ENCODE measurements around the gene MEOX1.
"Not testable (repeated sequence)": the region's sequence is repeated elsewhere in the genome, so short reads cannot be mapped to it uniquely, and the experiment has no call there.

MEOX1 gene

DNA sequence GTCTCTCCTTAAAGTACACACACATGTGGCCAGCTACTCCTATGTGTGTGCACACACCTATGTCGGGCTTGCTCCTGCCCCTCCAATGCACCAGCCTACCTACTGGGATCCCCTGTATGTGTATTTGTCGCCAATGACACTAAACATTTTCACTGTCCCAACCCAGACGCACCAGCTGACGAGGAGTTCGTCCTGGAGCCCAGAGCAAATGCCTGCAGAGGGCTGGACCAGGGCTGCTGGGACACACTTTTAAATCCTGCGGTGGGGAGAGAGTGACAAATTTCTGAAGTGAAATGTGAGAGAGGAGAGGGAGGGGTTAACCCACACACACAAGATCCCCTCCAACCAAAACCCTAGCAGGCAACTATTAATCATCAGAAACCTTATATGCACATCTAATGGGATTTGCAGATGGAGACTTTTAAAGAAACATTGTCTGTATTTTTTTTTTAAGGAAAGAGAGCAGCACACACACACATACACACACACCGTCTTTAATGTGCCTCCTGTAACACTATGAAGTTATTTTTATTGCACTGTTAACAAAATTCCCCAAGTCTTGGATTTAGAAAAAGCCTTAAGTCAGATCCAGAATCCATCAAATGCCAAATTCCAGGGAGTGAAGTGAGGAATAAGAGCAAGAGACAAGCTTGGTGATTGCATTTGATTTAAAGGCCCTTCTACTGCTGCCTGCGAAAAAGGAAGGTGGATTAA, at the start of gene MEOX1:
TSS of gene MEOX1 (minus strand) at position 224 of the 714 bp plus-strand sequence. CDS start 388 bp downstream, outside the sequence.
- no peak for DNase-seq

DNA sequence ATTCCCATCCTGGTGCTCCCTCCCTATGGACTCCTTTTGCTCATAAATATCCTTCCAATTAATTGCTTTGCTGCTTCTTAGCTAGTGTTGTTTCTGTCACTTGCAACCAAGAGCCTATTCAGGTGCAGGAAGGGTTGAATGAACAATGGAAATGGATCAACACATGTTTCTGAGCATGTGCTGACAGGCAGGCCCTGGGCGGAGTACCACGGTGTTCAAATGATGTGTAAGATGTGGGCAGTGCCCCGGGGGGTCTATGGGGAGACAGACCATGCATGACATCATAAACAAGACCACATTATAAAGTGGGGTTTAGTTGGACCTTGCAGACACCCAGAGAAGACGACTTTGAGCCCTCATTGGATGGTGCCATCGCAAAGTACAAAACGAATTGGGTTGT, 48.4 kb upstream of the MEOX1 start:
- DNase-seq, result no peak

DNA sequence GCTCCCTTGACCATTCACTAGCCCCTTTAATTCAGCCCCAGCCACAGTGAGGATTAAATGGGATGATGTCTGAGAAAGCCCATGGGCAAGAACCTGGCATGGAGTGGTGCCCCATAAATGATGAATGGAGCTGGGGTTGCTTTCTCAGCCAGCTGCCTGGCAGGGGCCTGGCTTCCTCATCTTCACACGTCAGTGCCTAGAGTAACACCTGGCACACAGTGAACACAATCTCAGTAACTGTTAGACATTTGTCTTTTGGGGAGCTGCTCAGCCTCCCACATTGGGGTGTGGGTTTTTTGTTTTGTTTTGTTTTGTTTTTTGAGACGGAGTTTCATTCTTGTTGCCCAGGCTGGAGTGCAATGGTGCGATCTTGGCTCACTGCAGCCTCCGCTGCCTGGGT, 47.5 kb upstream of the MEOX1 start:
- no peak for DNase-seq

DNA sequence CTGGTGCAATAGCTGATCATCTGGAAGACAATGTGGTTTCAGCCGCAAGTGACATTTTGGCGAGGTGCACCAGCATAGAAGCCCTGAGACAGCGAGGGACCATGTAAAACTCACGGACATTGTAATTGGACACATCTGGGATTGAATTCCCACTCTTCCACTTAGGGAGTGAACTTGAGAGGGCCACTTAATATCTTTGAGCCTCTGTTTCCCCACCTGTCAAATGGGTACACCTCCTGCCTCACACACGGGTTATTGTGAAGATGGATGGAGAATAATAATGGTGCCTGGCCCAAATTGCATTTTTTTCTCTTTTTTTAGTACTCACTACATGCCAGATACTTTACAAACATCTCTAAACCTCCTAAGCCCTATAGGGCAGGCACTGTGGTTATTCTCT, 45.5 kb upstream of the MEOX1 start:
- DNase-seq, result no peak

DNA sequence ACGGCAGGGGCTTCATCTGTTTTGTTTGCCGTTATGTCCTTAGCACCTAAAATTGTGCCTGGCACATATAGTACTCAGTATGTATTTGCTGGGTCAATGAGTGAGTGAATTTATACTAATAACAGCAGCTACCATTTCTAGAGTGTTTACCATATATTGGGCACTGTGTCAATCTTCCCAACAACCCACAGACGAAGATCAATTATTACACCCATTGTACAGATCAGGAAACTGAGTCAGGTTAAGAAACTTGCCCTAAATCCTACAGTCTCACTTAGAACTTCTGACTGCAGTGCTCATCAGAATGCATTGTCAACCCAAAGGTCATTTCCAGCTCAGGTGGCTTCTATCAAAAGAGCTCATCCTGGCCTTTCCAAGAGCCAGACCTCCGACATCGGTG, 44.5 kb upstream of the MEOX1 start:
- no peak for DNase-seq

DNA sequence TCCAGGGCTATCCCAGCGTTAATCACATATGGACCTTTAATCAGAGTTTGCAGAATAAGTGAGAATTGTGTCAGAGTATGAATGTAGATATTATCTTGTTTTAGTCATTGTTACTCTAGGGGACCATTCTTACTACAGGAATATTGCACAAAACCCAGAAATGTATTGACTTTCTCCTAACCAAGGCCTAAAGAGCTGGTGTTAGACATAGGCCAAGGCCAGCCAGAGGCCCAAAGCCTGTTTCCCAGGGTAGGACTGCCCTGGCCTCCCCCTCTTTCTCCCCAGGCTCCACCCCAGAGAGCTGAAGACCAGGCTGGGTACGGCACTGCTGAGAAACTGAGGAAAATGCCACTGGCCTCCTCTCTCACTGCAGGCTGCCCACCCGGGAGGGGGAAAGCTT, 41.9 kb upstream of the MEOX1 start:
- DNase-seq, result no peak

DNA sequence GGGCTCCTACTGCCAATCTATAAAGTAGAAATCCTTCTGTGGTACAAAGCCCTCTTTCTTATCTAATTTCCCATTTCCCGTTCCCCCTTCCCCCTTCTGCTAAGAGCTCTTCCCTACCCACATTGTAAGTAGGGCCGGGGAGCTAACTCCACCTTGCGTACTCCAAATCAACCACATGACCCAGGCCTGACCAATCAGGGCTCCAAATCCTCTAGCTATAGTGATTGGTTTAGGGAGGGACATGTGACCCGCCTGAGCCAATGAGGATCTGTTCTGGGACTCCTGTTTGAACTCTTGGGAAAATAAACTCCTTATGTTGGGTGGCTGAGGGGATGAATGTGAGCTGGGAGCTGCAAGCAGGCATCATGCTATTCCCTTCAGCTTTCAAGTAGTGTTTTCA, 40.9 kb upstream of the MEOX1 start:
- DNase-seq, result peak; percentile 25 to 38

DNA sequence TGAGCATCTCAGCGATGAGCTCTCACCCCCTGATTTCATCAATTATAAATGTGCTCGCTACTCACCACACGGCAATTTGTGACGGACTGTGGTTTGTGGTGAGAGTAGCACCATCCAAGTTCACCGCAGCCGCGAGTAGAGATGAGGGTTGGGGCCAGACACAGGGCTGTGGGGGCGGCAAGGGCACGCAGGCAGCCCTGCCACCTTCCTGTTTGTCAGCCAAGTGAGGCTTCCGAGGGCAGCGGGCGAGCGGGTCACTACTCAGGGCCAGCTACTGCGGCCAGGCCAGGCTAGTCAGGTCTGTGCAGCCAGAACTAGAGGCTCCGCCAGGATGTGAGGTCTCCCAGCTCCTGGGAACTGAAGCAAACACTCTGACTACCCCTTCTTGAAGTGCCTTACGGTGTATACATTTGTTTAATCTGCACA, 39.6 kb upstream of the MEOX1 start:
- no peak for DNase-seq

DNA sequence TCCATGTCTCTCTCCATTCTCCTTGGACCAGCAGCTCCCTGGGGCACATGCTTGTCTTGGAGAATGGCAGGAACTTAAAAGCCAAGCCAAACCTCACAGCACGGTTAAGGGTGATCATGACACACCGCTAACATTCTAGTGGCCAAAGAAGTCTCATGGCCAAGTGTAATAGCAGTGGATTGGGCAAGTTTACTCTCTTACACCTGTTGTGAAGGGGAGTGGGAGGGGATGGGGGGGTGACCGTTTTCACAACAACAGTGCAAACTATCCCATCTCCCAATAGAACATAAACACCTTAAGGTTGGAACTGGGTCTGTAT, 37.7 kb upstream of the MEOX1 start:
- DNase-seq, result no peak

DNA sequence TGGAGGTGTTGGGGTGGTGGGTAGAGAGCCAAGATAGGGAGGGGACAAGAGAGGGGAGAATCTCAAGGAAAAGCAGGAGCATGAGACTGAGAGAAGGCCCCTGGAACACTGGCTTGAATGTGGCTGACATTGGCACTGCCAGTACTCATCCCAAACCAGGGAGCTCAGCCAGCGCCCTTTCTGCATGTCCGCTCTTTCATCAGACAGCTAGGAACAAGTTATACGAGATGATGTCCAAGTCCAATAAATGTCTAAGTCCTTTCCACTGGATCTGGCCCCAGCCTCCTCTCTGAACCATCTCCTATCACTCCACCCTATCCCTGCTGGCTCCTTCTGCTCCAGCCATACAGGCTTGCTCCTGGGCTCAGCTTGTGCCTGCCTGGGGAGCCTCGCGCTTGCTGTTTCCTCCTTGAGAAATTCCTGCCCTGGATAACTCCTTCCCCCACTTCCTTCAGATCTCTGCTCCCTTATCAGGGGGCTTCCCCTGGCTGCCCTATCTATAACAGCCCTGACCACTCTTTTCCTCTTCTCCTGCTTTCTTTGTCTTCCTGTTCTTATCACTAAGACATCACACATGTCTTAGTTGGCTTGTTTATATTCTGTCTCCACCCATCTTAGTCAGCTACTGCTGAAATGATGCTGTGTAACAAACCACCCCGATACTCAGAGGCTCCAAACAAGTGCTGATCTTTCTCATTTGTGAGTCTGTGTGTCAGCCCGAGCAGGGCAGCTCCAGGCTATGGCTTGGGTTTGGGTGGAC, 37.1 kb upstream of the MEOX1 start:
- no peak for DNase-seq

DNA sequence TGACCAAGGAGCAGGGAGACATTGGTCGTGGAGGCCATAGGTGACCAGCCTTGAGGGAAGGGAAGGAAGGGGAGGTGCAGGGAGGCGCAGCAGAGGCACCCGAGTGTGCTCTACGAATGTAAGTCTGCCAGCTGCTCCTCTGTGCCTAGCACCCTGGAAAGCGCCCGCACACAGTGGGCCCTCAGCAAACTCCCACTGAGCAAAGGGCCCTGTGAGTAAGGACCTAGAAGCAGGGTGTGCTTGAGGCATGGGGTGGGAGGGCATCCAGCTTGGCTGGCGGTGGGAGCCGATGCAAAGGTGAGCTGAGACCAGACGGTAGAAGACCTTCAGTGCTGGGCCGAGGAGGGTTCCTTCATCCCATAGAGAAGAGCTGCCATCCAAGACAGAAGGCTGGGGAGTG, 36.2 kb upstream of the MEOX1 start:
- DNase-seq, result no peak

DNA sequence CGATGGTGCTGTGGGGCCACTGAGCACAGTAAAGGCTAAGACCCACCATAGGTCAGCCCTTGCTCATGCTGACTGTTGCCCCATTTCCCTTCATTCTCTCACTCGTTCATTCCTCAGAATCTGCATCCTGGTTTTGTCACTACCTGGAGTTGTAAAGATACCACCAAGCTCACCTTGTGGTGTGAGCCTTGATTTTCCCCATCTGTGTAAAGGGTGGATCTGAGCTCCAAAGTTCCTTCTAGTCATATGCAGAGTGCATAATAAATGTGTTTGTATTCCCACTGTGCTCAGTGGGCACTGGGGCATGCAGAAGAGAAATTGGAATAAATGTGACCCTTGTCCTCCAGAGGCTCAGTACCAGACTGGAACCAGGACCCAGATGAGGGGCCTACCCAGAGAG, 35.2 kb upstream of the MEOX1 start:
- no peak for DNase-seq

DNA sequence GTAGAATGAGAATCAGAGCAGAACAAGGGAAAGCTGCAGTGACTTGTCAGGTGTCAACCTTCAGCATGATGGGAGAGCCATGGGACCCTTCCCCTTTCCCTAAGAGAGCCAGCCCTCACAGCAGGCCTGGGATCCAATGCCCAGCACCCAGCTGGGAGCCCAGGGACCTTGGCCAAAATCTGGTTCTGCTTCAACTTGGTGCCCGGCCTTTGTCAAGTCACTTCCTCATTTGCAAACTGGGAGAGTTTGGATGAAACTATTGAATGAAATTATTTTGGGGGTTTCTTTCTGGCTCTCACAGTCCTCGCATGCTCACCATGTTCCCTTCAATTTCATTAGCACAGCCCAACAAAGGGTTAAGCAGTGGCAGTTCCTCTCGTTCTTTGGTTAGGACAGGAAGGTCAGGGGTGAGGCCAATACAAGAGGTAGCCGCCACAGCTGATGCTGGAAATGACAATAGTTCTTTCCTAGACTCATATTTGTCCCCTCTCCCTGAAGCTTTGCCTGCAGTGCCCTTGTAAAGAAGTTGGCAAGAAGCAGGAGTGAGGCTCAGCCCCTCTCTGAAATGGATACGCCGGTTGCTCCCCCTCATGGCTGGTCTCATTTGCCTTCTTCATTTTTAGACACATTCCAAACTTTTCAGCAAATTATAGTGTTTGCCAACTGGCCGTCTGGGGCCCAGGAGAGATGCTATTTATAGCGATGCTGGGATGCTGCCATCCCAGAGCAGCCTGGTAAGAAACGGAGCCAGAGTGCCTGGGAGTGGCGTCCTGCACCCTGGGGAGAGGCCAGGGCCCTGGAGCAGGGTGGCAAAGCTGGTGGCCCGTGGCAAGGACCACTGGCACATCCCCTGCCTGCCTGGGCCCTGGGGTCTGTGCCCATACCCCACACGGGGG, 34.5 kb upstream of the MEOX1 start:
- no peak for DNase-seq

DNA sequence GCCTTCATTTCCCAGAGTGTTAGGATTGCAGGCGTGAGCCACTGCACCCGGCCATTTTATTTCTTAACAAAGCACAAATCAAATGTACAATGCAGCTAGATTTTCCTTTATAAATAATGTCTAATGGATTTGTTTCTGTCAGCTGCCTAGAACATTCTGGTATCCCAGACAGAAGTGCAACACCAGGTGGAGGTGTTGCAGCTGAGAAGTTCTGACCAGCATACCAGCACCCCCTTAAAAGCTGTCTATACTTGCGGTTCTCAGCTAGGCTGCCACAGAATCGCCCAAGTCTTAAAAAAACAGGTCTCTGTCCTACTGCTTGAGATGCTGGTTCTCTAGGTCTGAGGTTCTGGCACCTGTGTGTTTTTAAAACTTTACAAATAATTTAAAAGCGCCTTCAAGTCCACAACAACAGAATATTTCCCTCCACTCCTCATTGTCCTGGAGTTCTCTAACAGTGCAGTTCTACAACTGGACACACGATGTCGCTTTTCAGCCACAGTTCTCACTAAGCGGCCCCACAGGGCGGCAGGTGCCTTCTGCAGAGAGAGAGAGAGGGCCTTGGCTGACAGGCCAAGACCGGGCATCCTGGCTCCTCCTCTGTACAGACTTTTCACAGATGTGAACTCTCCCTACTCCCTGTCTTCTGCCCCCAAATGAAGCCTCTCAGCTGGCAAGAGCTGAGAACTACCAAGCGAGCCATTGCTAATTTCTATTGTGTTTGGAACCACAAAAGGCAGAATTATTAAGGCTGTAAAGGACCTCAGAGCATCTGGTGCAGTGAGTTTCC, 32.6 kb upstream of the MEOX1 start:
- peak; percentile 71 to 92 for DNase-seq

DNA sequence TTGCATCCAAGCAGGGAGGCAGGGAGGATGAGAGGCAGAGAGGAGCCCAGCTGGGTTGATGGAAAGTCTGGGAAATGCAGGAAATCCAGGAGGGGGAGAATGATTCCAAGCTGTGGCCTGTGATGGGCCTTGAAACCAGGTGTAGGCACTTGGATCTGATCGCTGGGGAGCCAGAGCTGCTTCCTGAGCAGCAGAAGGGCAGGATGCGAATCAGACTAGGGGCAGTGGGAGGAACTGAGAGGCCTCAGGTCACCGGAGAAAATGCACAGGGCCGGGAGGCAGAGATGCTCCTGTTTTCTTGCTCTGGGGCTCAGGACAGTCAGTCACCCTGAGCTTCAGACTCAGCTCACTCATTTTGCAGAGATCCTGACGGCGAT, 29.6 kb upstream of the MEOX1 start:
- no peak for DNase-seq

DNA sequence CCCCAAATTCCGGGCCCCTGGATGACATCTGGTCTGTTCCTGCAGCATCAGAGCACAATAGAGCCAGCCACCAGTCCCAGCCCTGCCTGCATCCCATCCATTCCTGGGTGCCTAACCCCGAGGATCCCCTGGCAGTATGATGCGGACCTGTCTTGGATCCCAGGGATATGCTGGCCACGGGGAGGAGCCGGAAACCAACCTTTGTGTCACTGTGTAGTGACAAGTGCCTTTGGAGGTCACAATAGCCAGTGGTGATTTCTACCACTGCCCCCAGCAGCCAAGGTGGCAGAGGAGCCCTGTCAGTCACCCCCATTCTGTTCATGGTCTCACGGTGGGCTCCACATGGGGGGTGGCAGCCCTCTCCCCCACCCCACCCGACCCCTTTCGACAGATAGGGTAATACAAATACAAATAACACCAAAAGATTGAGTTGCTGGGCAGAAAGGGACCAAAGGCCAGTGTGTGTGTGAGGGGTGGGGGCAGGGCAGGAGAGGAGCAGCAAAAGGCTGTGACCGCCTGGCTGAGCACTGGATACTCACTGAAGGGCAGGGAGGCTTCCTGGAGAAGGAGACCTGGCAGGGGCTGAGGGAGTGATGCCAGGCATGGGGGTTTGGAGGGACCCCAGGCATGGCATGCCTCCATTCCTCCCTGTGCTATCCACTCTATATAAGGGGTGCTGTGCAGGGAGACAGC, 29.0 kb upstream of the MEOX1 start:
- no peak for DNase-seq

DNA sequence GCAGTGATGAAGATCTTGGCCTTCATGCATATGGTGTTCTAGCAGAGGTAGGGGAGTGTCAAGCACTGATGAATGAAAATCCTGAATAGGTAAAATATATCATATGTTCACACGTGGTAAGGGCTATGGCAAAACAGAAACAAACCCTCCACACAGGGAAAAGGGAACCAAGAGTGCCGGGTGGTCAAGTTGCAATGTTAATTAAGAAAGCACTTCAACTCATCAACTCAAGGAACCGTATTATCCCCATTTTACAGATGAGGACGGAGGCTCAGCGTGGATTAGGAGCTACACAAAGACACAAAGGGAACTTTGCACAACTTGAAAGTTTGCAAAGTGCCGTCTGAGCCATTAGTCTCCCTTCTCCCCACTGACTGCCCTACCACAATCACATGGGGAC, 28.1 kb upstream of the MEOX1 start:
- no peak for DNase-seq

DNA sequence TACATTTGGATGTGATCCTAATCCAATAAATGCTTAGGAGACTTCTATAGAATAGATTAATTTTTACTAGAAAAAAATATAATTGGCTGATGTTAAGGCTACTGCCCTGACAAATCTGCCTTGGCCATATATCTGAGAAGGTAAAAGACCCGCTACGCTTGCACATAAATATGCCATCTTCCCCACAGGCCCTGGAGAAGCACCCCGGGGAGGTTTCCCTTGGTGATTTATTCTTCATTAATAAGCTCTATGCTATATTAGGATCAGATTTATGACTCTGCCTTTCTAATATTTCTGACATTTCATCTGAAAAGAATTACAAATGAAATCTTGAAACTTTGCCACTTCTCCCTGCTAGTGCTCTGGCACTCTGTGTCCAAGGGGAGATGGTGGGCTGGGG, 27.4 kb upstream of the MEOX1 start:
- DNase-seq, result no peak

DNA sequence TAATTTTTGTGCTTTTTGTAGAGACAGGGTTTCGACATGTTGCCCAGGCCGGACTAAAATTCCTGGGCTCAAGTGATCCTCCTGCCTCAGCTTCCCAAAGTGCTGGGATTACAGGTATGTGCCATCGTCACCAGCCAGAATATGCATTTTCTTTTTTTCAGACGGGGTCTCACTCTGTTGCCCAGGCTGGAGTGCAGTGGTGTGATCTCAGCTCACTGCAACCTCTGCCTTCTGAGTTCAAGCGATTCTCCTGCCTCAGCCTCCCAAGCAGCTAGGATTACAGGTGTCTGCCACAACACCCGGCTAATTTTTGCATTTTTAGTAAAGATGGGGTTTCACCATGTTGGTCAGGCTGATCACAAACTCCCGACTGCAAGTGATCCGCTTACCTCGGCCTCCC, 25.2 kb upstream of the MEOX1 start:
- not testable (repeated sequence) for DNase-seq

DNA sequence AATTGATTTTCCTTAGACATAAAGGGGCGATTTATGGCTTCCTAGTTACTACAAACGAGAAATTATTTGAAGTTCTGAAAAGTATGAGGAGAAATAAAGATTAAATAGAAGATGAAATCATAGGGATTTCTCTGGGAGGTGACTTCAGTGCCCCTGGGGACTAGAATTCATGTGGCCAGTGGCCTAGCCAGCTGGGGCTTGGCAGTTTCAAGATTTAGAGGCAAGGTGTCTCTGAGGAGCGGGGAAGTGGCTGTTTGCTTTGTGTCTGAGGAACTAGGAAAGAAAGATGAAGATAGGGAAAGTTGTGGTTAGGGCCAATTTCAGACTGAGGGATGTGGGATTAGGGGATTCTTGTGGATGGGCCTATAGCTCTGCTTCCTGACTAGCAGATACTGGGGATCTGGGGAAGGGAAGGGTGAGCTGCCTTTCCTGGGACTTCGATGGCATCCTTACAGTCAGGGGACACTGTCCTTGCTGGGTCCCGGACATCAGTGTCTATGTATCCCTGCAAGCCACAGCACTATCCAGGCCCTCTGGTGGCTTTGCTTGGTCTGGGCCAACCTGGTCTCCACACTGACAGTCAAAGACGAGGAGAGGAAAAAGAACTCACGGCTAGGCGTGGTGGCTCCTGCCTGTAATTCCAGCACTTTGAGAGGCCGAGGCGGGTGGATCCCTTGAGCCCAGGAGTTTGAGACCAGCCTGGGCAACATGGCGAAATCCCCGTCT, 22.4 kb upstream of the MEOX1 start:
- DNase-seq, result no peak

DNA sequence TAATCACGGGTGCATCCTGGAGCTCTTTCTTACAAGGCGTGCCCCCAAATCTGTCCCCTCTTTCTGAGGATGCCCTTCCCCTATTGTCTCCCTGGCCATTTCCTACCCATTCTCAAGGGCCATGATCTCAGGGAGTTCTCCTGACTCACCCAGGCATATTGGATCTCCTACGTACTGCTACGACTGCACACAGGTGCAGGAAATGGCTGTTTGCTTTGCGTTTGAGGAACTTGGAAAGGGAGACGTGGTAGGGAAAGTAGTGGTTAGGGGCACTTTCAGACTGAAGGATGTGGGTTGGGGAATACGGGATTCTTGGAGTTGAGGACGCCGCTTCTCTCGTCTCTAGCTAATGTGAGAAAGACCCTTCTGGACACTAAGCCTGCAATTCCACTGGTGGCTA, 18.7 kb upstream of the MEOX1 start:
- DNase-seq, result no peak

DNA sequence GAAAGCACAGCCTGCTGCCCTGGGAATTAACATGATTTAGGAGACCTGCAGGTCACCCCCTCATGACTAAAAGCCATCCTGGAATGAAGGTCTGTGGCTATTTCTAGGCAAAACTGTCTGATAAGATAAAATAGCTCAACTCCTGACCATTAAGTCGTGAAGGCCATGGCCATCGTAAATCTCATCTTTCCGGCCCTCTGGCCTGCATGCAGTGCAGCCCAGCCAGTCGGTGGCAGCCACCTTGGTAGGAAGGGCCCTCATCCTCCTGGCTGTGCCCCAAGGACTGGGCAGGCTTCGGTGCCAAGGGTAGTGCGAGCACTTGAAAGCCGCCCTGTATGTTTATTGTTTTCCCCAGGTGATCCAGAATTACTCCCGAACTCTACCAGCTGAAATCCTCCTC, 18.2 kb upstream of the MEOX1 start:
- no peak for DNase-seq
